HepG2 (cell line): ENCODE results near the gene LZTR1. TPM values are rescaled to one million over a fixed set of nuclear protein-coding genes. Genes with fewer than 3 reads are reported as not detected.
A peak's percentile ranks its signal among the peaks of the same experiment; 100 is the strongest.

Experiments used
- BCL6 ChIP-seq: IDR thresholded peaks from 2 replicates; pipeline ENCODE4 v1.6.1; 2016; ENCODE audit warnings: missing genetic modification reagents, missing compliant biosample characterization
- CC2D1A ChIP-seq: sonication (generic); formaldehyde crosslinking; IDR thresholded peaks from 2 replicates; pipeline ENCODE4 v1.8.1; 2023; ENCODE audit warnings: mild to moderate bottlenecking, missing genetic modification reagents
- ESRRA ChIP-seq: sonication (generic); formaldehyde crosslinking; IDR thresholded peaks from 2 replicates; pipeline ENCODE4 v1.5.1; 2020; ENCODE audit warnings: mild to moderate bottlenecking, low read depth, missing genetic modification reagents
- HOXA7 ChIP-seq: sonication (generic); formaldehyde crosslinking; IDR thresholded peaks from 2 replicates; pipeline ENCODE4 v1.8.1; 2022; ENCODE audit warnings: mild to moderate bottlenecking, missing genetic modification reagents, moderate library complexity
- KAT8 ChIP-seq: IDR thresholded peaks from 2 replicates; pipeline ENCODE4 v1.6.1; 2016; ENCODE audit warnings: missing genetic modification reagents, missing compliant biosample characterization
- MYC ChIP-seq: sonication (generic); formaldehyde crosslinking; IDR thresholded peaks from 2 replicates; pipeline ENCODE4 v1.9.0; 2021; ENCODE audit warnings: missing genetic modification reagents, borderline replicate concordance
- SOX13 ChIP-seq, 3 experiments: fragments of 450-650 bp in 1 of 3; sonication (generic) in 1 of 3; formaldehyde crosslinking in 1 of 3; IDR thresholded peaks in 2 of 3; conservative IDR thresholded peaks in 1 of 3; 2 replicates each; pipeline versions ENCODE4 v1.5.0 to v1.6.1; 2016 to 2020; ENCODE audit warnings: antibody characterized with exemption in 1 of 3, mild to moderate bottlenecking in 1 of 3, missing compliant biosample characterization in 1 of 3, missing genetic modification reagents in 1 of 3, moderate library complexity in 1 of 3
- YEATS4 ChIP-seq: sonication (generic); formaldehyde crosslinking; IDR thresholded peaks from 2 replicates; pipeline ENCODE4 v1.4.0; 2020; ENCODE audit warnings: missing genetic modification reagents, borderline replicate concordance
- ZNF12 ChIP-seq: sonication (generic); formaldehyde crosslinking; IDR thresholded peaks from 2 replicates; pipeline ENCODE4 v1.5.0; 2020; ENCODE audit warnings: missing genetic modification reagents
- ZNF20 ChIP-seq: sonication (generic); formaldehyde crosslinking; IDR thresholded peaks from 2 replicates; pipeline ENCODE4 v1.4.0; 2020; ENCODE audit warnings: mild to moderate bottlenecking, moderate library complexity, missing genetic modification reagents
- ZNF274 ChIP-seq: sonication (generic); formaldehyde crosslinking; IDR thresholded peaks from 2 replicates; pipeline ENCODE4 v1.5.1; 2020; ENCODE audit warnings: mild to moderate bottlenecking, missing genetic modification reagents
- ZNF292 ChIP-seq: sonication (generic); formaldehyde crosslinking; IDR thresholded peaks from 2 replicates; pipeline ENCODE4 v1.8.1; 2022; ENCODE audit warnings: mild to moderate bottlenecking, low read depth, missing genetic modification reagents, borderline replicate concordance
- ZNF350 ChIP-seq: sonication (generic); formaldehyde crosslinking; IDR thresholded peaks from 2 replicates; pipeline ENCODE4 v1.4.0; 2020; ENCODE audit warnings: mild to moderate bottlenecking, low read depth, missing genetic modification reagents, borderline replicate concordance
- ZSCAN29 ChIP-seq: sonication (generic); formaldehyde crosslinking; conservative IDR thresholded peaks from 2 replicates; pipeline ENCODE4 v1.4.0; 2020; ENCODE audit warnings: mild to moderate bottlenecking, missing genetic modification reagents
- polyA plus RNA-seq, 8 experiments: library from polyadenylated mRNA; depleted of rRNA in 3 of 8; stranded (reverse) in 7 of 8; unstranded in 1 of 8; fragments of >200 nt; fragmentation: Illumina TruSeq in 4 of 8; extraction: Trizol in 4 of 8; gene quantifications; 2 replicates each; pipeline versions ENCODE4 v1.2.1 to v1.2.3, GENCODE V29; 2011 to 2016; ENCODE audit warnings: low read depth in 4 of 8, missing spikeins in 1 of 8, mixed read lengths in 1 of 8; ENCODE audit not compliant: insufficient read depth in 1 of 8
- total RNA-seq, 5 experiments: library from RNA; depleted of rRNA; stranded (reverse); fragments of >200 nt; fragmentation: Illumina TruSeq; extraction: Trizol; gene quantifications; 2 replicates each; pipeline ENCODE4 v1.2.3, GENCODE V29; 2016; ENCODE audit warnings: low read depth in 1 of 5
- TF ChIP-seq, protein P1 (sequence below): sonication (generic); formaldehyde crosslinking; IDR thresholded peaks from 2 replicates; pipeline ENCODE4 v1.4.0; 2020; ENCODE audit warnings: missing genetic modification reagents
- TF ChIP-seq, protein P2 (sequence below): sonication (generic); formaldehyde crosslinking; IDR thresholded peaks from 2 replicates; pipeline ENCODE4 v1.4.0; 2020; ENCODE audit warnings: mild to moderate bottlenecking, missing genetic modification reagents
- TF ChIP-seq, protein P3 (sequence below): sonication (generic); formaldehyde crosslinking; IDR thresholded peaks from 2 replicates; pipeline ENCODE4 v1.5.0; 2020; ENCODE audit warnings: missing genetic modification reagents, mild to moderate bottlenecking, borderline replicate concordance
- TF ChIP-seq, protein P4 (sequence below): fragments of 450-650 bp; IDR thresholded peaks from 2 replicates; pipeline ENCODE4 v1.6.1; 2017

Gene LZTR1
- total and polyA plus RNA-seq, 2 of the 13 experiments (the other 11 are each of a cell fraction or from before 2014, with no cell fraction given), result 21.8 to 22.4 TPM

DNA sequence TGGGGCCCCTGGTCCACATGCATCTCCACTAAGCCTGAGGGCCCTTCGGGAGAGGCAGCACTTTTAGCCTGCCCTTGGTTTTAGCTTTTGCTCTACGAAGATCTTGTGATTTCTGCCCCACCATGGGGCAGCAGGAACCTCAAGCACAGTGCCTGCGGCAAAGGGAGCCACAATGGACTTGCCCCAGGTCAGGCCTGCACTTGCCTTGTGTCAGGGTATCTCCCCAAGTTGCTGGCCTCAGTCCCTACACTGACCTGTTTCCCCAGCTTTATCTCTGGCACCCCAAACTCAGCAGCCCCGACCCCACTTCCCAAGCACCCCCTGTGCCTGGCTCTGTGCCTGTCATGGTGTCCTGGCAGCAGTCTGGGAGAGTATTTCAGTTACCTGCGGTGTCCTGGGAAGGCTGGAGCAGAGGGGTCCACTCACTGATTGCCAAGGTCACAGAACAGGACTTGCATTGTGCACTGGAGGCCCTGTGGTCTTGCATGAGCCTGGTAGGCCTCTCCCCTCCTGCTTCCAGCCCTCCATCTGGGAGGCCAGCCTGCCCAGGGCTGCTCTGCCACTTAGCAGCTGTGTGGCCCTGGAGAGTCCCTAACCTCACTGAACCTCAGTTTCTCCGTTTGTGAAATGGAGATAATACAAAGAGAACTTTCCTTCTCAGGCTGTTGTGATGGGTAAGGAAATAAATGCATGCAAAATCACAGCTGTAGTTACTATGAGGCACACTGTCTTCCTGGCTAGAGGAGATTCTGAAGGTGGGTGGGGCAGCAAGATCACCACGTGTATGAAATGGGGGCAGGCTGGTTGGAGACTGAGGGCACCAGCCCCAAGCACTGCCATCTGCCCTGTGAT is 18.7 kb upstream of the LZTR1 start (continued):
- peak; percentile 63; the same call in 1 of the 2 replicates for TF ChIP-seq YEATS4 (CRISPR knock-in tag)
- TF ChIP-seq MYC, result peak; percentile 78
- peak; percentile 87 for TF ChIP-seq ESRRA (CRISPR knock-in tag)
- TF ChIP-seq BCL6, result peak; percentile 49; the same call in 1 of the 2 replicates
- TF ChIP-seq ZNF292 (CRISPR knock-in tag), result peak; percentile 39; the same call in 1 of the 2 replicates
- TF ChIP-seq, protein P1, sequence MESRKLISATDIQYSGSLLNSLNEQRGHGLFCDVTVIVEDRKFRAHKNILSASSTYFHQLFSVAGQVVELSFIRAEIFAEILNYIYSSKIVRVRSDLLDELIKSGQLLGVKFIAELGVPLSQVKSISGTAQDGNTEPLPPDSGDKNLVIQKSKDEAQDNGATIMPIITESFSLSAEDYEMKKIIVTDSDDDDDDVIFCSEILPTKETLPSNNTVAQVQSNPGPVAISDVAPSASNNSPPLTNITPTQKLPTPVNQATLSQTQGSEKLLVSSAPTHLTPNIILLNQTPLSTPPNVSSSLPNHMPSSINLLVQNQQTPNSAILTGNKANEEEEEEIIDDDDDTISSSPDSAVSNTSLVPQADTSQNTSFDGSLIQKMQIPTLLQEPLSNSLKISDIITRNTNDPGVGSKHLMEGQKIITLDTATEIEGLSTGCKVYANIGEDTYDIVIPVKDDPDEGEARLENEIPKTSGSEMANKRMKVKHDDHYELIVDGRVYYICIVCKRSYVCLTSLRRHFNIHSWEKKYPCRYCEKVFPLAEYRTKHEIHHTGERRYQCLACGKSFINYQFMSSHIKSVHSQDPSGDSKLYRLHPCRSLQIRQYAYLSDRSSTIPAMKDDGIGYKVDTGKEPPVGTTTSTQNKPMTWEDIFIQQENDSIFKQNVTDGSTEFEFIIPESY (CRISPR knock-in tag), result no peak
- TF ChIP-seq, protein P2, sequence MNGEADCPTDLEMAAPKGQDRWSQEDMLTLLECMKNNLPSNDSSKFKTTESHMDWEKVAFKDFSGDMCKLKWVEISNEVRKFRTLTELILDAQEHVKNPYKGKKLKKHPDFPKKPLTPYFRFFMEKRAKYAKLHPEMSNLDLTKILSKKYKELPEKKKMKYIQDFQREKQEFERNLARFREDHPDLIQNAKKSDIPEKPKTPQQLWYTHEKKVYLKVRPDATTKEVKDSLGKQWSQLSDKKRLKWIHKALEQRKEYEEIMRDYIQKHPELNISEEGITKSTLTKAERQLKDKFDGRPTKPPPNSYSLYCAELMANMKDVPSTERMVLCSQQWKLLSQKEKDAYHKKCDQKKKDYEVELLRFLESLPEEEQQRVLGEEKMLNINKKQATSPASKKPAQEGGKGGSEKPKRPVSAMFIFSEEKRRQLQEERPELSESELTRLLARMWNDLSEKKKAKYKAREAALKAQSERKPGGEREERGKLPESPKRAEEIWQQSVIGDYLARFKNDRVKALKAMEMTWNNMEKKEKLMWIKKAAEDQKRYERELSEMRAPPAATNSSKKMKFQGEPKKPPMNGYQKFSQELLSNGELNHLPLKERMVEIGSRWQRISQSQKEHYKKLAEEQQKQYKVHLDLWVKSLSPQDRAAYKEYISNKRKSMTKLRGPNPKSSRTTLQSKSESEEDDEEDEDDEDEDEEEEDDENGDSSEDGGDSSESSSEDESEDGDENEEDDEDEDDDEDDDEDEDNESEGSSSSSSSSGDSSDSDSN (CRISPR knock-in tag), result peak; percentile 90
- TF ChIP-seq, protein P3, sequence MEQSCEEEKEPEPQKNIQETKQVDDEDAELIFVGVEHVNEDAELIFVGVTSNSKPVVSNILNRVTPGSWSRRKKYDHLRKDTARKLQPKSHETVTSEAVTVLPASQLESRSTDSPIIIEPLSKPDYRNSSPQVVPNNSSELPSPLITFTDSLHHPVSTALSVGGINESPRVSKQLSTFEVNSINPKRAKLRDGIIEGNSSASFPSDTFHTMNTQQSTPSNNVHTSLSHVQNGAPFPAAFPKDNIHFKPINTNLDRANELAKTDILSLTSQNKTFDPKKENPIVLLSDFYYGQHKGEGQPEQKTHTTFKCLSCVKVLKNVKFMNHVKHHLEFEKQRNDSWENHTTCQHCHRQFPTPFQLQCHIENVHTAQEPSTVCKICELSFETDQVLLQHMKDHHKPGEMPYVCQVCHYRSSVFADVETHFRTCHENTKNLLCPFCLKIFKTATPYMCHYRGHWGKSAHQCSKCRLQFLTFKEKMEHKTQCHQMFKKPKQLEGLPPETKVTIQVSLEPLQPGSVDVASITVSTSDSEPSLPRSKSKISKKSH (CRISPR knock-in tag), result 0 out of 2 replicates have a peak, but pooled peaks have one; percentile 35
- TF ChIP-seq CC2D1A, result no peak
- TF ChIP-seq, protein P4, sequence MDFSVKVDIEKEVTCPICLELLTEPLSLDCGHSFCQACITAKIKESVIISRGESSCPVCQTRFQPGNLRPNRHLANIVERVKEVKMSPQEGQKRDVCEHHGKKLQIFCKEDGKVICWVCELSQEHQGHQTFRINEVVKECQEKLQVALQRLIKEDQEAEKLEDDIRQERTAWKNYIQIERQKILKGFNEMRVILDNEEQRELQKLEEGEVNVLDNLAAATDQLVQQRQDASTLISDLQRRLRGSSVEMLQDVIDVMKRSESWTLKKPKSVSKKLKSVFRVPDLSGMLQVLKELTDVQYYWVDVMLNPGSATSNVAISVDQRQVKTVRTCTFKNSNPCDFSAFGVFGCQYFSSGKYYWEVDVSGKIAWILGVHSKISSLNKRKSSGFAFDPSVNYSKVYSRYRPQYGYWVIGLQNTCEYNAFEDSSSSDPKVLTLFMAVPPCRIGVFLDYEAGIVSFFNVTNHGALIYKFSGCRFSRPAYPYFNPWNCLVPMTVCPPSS, result no peak
- TF ChIP-seq ZNF20 (CRISPR knock-in tag), result no peak
- peak; percentile 29; the same call in 1 of the 2 replicates for TF ChIP-seq ZNF12 (CRISPR knock-in tag)
- TF ChIP-seq ZSCAN29 (CRISPR knock-in tag), result peak; percentile 65; the same call in 1 of the 2 replicates
- TF ChIP-seq HOXA7, result no peak
- no peak for TF ChIP-seq SOX13 (IDR thresholded peaks at IDR 0.05)
- peak in 1 of 2 experiments; percentile 70; a peak in 2 of 4 replicates for TF ChIP-seq SOX13 (CRISPR knock-in tag; conservative IDR thresholded peaks at IDR 0.05 in 1 of 2, IDR thresholded peaks at IDR 0.05 in 1 of 2)
- 0 out of 2 replicates have a peak, but pooled peaks have one; percentile 11 for TF ChIP-seq ZNF274 (CRISPR knock-in tag)
- peak; percentile 74 for TF ChIP-seq ZNF350 (CRISPR knock-in tag)
- peak; percentile 62 for TF ChIP-seq KAT8 (CRISPR knock-in tag)
